Activated CD4-positive, alpha-beta T cell treated with anti-CD3 and anti-CD28 coated beads, Interleukin-10, Interleukin-2, amounts not matched to agents 100 ng/mL and 50 ng/mL, durations not matched to agents 16 hours and 8 hours (primary cell): ENCODE results near the gene RAPGEF4.
A peak's percentile ranks its signal among the peaks of the same experiment; 100 is the strongest.

Source experiments
- DNase-seq: peaks from one replicate; pipeline ENCODE4 v3.0.0-alpha.2; 2020

Gene RAPGEF4

DNA sequence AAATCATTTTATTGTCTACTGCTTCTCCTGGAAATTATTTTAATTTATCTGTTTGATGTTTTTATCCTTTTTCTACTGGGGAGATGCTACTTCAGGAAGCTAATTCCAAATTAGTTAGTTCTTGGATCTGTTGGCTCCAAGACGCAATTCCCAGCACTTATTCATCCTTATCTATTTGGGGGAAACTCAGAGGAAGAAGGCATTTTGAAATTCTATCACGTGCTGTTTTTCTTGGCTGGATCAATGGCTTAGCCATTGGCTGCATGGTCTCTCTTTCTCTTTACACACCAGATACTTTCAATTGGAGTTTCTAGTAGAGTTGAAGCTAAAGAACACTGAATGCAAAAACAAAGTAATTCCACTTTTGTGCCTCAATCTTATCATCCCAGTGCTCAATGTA lies 98.3 kb downstream of the RAPGEF4 start:
- no peak for DNase-seq

DNA sequence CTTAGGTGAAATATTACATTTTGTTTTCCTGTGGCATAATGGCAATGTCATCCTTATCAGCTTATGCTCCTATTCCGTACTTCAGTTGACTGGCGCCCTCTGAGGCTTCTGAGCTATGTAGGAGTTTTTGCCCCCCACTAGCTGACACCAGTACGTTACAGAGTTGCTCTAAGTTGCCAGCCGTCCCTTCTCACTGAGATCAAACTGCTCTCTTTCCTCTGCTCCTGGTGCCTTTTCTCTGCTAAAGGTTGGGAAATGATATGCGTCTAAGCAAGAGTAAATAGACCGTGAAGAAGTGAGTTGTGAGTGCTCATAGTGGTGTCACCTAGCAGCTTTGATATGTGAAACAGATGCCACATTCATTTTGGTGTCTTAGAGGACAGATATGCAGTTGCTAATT lies 99.2 kb downstream of the RAPGEF4 start:
- no peak for DNase-seq

DNA sequence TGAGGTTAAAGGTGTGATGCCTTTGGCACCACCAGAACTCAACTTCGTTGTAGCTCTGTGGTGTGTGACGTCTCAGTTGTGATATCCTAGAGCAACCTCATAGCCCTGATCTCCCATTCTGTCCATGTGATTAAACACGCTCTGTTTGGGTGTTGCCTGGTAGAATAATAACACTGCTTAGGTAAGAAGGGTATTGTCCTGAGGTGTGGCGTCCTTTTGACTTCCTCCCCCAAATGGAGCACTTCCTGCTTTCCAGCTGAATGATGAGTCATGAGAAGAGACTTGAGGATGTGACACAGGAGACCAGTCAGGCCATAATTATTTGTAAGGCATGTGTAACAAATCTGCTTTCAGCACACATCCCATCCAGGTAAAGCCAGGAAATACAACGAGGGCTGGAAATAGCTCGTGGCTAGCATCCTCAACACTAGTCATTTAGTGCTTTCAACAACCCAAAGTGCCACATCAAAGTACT lies 100.7 kb downstream of the RAPGEF4 start:
- DNase-seq, result peak; percentile 26

DNA sequence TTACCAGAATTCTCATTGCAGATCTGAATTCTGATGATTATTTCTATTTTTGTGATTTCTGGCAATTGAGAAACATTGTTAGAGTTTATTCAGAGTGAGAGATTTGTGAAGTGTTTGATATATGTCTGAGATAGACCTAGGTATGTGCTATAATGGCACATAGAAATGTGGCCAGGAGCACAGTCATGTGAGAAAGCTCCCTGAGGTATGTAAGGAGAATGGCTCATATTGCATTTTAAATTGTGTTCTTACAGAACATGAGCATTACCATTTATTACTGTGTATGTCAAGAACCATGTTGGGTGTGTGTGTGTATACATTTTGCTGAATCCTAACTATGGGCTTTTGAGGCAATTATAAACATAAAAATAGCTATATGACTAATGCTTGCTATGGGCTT lies 101.2 kb downstream of the RAPGEF4 start:
- no peak for DNase-seq

DNA sequence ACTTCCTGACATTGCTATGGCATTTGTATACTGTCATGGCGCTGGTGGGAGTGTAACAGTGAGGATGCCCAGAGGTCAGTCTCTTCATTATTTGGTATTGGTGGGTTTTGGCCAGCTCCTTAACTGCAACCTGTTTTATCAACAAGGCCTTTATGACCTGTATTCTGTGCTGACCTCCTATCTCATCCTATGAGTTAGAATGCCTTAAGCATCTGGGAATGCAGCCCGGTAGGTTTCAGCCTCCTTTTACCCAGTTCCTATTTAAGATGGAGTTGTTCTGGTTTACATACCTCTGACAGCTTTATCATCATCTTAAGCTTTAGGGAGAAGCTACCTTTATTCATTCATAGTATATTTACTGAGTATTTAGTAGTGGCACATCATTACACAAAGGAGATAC lies 103.8 kb downstream of the RAPGEF4 start:
- no peak for DNase-seq

DNA sequence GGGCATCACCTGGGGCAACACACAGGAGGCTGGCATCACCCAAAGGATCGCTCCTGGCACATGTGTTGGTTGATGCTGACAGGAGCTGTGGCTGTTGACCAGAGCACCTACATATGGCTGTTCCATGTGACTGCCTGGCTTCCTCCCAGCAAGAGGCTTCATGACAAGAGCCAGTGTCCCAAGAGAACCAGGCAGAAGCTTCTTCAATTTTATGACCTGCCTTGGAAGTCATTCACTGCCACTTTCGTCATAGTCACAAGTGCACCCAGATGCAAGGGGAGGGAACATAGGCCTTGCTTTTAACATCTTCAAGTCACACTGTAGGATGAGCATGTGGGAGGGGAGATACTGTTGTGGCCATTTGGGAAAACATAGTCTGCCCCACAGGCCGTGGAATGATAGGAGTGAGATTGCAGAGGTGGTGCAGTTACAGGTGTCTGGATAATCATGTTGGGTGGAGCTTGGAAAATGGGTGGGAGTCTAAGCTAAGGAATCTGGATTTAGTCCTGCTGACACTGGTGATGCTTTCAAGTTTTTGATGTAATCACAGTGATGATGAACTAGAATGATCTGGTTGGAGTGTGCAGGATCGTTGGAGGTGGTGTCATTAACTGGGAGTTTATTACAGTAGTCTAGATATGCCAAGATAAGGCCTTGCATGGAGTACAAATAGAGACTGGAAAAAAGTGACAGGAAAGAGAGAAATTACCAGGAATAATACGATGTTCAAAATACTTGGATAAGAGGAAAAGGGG lies 107.0 kb downstream of the RAPGEF4 start:
- no peak for DNase-seq

DNA sequence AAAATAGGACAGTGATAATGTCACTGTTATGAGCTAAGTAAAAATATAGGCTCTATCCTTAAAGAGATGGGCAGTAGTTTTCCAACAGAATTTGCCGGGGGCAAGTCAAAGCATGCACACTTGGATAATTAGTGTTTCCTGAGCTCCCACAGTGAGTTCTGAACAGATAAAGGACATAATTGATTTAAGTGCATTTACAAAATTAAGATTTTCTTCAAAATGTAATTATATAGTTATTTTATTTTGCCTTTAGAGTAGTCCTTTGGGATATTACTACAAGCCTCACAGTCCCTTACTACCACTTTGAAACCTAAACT lies 107.6 kb downstream of the RAPGEF4 start:
- no peak for DNase-seq

DNA sequence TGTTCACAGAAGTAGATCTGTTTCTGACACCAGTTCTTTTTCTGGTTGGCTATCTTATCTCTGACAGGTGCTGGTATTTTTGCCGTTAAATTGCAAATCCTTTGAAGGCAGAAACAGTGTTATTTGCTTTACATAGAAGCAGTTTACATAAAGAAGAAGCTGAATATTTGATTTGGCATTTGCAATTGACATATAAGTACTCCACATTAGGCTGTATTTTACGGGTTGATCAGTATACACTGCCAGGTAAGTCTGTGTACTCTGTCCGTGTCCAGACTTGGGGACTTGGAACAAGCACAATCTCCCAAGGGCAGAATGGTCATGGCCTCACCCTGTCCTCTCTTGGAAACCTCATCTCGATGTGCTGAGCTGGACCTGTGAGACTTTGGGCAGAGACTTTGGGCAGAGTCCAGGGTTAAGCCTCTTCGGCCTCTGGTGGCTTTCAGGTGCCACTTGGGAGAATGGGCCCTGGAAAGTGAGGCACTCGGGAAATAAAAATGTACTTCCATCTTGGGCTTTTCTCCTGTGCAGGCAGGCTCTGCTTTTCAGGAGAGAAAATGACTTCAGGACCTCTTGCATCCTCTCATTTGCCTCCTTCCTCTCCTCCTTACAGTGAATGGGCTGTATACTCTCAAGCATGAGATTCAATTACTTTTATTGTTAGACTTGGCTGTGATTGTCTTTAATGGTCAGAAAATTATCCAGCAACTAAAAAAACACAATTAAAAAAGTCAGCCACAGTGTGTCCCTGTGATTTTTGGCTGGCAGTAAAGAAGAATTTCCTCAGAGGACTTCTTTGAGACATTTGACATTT lies 108.5 kb downstream of the RAPGEF4 start:
- no peak for DNase-seq

DNA sequence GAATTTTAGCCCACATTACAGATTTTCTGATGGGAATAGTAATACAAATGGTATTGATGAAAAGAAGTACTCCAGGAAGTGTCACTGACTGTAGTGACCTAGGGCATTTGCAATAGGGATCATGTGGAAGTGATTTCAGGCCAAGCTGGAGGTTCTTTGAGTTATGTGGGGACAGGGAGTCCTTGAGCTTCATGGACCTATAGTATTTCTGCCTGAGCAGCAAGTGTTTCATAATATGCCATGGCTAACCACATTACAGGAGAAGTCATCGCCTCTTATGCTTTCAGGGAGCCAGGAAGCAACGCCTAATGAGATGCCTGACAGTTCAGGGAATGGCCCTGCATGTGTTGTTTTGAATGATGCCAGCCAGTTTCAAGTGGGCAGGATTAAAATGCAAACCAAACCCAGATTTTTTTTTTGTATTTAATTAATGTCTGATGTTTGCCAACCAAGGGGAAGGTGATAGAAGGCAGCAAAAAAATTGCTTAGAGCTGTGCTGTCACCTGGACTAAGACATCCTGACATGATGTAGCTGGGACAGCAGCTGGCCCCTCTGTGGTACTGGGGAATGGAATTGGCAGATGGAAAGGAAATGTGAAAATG lies 109.5 kb downstream of the RAPGEF4 start:
- no peak for DNase-seq

DNA sequence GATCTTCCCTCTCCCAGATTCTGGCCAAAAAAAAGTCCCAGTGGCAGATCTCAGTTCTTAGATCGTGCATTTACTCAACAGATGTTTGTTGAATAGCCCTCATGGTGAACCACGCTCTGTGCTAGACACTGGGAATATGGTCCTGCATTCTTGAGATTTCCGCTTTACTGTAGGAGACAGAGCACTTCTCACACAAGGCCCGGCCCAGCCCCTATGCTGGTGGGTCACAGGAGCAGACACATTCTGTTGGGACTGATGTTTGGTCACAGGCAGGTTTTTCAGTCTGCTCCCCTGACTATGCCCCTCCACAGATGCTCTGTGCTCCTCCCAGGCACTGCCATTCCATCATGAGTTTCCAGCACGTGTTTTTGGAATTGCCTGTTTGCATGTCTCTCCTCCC lies 110.9 kb downstream of the RAPGEF4 start:
- DNase-seq, result no peak

DNA sequence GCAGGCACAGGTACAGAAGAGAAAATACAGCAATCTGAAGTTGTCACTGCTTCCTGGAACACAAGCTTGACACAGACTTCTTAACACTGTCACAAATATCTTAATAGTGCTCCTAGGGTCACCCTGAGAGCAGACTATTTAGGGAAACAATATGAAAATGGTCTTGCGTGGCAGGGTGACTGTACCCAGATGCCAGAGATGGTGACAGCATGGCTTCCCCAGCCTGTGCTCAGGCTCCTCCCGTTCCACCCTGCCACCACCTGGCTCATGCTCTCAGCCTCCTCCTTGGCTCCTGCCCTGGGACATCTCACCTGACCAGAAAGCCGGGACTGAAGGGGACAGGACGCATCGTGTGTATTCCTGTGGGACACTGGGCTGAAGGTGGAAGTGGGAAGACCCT lies 111.5 kb downstream of the RAPGEF4 start:
- DNase-seq, result no peak

DNA sequence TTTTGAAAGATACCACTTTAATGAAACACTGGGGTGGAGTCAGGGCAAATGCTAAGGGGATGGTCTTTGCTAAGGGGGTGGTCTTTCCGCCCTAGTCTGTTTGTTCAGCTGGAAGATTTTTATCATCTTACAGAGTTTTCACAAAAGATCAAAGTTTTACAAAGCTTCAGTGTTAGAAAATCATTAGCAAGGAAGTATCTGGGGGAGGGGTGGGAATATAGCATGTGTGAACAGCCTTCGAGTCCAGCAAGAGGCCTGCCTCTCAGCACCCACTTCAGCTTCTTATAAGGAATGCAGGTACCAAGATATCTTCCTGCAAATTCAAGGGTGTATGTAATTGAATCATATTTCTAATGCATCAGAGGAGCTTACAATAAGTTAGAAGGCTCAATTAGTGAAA lies 112.9 kb downstream of the RAPGEF4 start:
- DNase-seq, result no peak

DNA sequence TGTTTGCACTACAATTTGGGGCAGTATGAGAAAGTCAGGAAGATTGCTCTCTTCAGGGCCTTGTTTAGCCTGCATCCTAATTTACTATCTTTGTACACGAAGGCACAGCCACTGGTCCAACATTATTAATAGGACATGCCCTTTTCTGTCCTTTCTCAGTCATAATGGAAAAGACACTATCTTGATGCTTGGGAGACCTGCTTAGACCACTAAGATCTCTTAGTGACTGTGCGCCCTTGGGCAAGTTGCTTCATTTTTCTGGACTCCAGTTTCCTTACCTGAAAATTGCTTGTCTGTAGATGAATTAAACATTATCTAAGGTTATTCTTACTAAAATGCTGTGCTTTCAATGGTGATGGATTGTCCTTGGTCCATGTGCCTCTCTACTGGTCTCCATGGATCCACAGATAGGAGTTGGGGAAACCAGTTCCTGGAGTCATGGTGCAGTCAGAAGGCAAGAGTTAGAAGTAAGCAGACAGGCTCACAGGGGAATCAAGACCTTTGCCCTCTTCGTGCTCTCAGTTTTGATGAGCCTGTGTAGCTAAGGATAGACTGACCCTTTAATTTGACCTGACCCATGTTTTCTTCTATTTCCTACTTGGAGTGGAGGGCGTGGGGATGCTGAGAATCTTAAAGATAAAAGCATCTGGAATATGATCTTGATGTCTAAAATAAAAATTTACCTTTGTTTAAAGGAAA lies 114.0 kb downstream of the RAPGEF4 start:
- DNase-seq, result no peak

DNA sequence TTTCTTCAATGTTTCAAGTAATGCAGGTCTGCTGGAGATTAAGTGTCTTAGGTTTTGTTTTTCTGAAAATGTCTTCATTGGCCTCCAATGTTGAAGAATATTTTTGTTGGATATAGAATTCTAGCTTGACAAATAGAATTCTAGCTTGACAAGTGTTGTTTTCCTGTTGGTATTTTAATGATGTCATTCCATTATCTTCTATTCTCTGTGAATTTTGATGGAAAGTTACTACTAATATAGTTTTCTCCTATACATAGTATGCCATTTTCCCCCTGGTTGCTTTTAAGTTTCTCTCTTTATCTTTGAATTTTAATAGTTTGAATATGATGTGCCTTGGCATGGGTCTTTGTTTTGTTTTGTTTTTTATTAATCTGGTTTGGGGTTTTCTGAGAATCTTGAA lies 119.9 kb downstream of the RAPGEF4 start:
- no peak for DNase-seq

DNA sequence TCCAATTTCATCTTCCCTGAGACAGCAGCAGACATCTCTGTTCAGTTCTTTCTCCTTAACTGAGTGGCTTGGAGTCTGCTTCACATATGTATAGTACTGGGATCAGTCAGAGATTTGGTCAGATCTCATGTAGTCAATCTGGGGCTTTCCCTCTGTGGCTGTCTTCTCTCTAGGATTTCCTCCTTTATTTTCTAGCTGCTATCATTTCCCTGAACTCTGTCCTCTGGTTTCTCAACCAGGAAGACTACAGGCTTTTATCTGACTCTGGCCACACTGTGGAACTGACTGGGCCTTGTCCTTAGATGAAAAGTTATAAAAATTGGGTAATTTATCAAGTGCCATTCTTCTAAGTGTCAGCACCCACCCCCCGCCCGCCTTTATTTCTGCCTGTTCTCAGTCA lies 121.0 kb downstream of the RAPGEF4 start:
- DNase-seq, result peak; percentile 29

DNA sequence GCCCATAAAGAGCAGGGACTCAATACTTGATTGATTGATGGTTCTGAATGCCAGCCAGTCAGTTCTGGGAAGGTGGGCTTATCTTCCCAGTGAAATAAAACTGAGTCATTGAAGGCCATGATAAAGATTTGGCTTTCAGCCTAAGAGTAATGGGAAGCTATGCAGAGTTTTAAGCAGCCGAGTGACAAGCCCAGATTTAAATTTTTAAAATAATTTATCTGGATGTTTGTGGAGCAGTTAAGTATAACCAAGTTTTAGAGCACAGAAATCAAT lies 122.8 kb downstream of the RAPGEF4 start:
- DNase-seq, result no peak

DNA sequence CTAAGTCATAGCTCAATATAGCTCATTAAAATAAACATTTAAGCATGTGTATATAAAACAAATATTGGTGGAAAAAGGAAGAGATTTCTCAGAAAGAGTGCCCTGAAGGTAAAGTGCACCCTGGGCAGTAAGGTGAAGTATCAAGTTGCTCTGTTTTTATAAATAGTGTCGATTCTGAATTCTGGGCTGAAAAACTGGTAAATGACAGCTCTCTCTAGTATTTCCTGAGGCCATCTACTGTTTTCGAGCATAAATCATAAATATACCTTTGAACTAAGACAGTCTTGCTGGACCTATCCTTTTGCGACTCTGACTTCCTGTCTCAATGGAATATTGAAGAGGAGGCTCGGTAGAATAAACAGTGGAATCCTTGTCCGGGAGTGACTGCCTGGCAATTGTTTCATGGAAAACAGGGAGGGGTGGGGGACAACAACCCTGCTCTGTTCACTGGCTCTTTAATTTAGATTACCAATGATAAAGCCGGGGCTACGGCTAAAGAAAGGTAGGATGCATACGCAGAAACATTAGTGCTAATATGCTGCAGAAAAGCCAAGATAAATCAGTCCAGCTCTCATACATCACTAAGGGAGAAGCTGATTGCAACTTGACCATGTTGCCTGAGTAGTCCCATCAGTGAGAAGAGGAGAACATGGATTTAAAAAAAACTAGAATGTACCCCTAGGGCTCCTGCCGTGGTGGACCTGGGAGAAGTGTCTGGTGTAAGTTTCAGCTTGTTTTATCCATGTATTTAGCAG lies 124.1 kb downstream of the RAPGEF4 start:
- no peak for DNase-seq

DNA sequence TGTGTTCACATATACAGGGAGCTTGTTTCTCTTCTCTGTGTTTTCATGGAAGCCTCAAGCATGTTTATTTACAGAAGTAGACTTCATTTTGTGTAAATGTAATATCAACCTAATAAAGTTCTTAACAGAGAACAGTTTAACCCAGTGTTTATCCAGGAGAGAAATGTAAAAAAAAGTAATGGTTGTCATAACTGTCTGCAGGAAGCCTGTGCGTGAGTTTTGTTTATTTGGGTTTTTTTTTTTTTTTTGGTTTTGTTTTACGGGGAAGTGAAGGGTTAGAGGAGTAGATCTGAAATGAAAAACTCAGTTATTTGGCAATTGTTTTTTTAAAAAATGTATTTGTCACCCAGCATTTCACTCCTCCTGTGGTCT lies 124.7 kb downstream of the RAPGEF4 start:
- no peak for DNase-seq

DNA sequence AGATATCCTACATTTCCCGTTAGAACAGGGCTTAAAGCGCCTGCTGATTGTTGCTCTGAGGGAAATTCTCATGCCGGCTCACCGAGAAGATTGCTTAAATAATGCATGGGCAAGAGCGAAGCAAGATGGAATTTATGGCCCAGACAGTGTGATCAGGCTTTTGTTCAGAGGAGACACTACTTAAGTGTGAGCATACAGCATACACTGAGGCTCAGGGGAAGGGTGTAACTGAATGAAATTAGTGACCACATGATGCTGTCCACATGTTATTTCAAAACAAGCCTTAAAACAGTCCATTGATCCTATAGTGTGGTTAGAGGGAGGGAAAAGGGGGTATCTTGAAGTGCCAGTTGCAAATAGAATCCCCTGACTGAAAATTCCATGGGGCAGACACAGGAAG lies 125.5 kb downstream of the RAPGEF4 start:
- DNase-seq, result no peak

DNA sequence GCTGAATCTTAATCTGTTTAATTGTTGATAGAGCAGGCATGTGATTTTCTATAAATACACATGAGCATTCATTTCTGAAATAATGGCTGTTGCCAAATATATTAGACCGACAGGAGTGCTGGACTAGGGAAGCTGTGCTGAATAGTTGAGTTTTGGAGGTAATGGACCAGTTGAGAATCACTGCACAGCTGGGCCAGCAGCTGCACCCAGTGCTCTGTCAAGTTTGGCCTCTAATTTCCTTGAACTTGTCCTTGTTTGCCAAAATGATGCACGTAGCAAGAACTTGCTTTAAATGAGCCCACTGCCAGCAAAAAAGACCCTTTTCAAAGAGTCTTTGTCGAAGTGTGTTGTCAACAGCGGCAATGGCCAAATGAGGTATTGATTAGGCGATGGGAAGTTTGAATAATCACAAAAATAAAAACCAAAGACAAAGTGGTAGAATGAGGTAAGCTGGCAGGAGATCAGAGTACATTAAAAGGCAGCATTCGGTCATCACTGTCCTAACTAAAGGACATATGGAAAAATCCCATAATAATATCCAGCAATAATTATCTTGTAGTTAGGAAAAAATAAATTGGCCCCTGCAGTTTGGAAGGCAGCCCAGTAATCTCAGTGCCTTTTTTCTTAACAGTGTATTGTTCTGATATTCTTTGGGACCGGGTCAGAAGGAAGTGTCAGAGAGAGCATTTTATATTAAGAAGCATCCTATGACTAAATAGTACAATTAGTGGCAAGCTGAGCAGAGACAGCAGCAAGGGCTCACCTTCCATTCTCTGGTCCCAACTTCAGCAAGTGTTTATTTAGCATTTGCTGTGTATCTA lies 126.2 kb downstream of the RAPGEF4 start:
- DNase-seq, result no peak

DNA sequence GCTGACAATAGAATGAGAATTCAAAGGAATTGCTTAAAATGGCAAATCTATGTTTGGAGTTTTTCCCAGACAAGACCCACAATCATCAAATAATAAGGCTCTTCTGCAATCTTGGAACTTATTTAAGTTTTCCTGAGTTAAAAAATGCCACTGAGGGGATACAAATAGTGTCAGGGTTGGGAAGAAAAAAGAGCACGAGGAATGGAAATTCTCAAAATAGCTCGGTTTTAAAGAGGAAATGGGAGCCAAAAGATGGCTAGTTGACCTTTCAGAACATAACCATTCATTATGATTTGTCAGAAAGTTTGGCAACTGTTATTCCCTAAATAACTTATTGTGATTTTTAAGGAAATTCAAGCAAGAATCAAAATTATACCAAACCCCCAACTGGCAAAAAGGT lies 127.7 kb downstream of the RAPGEF4 start:
- DNase-seq, result no peak

DNA sequence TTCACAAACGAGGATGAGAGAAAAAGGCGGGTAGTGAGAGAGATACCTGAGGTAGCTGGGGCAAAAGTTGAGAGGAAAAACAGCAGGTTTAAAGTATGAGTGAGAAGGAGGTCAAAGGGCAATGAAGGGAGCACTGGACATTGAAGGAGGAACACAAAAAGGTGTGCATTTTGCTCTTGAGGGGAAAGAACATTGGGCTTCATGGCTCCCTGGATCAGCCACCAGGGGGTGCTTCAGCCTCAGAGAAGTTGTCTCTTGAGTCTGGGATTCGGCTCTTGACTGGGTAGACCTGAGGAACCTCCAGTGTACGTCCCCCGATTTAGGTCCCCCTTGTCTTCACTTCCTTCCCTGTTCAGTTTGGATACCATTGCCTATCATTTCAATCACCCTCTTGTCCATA lies 128.5 kb downstream of the RAPGEF4 start:
- peak; percentile 42 for DNase-seq
